GM10847 (cell line): ENCODE results near the gene PPP2R1A.

Experiments used
- POLR2A ChIP-seq: IDR thresholded peaks from 2 replicates; pipeline ENCODE4 v1.6.1; 2011; ENCODE audit not compliant: insufficient read length; ENCODE audit errors: extremely low read depth

Gene PPP2R1A

DNA sequence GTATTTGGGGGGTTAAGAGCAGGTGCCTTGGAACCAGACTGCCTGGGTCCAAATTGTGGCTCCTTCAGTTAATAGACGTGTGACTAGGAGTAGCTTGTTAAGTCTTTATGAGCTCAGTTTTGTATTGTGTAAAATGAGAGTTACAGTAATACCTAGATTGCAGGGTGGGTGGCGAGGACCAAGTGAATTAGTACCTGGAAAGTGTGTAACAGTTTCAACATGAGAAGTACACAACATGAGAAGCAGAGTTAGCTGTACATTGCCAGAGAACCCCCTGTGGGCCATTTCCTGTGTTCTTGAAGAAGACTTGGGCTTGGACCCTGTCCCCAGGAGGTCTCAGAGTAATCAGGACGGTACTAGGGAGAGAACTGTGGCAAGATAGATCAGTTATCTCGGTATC, 36.8 kb downstream of the PPP2R1A start:
- TF ChIP-seq POLR2A, result no peak

DNA sequence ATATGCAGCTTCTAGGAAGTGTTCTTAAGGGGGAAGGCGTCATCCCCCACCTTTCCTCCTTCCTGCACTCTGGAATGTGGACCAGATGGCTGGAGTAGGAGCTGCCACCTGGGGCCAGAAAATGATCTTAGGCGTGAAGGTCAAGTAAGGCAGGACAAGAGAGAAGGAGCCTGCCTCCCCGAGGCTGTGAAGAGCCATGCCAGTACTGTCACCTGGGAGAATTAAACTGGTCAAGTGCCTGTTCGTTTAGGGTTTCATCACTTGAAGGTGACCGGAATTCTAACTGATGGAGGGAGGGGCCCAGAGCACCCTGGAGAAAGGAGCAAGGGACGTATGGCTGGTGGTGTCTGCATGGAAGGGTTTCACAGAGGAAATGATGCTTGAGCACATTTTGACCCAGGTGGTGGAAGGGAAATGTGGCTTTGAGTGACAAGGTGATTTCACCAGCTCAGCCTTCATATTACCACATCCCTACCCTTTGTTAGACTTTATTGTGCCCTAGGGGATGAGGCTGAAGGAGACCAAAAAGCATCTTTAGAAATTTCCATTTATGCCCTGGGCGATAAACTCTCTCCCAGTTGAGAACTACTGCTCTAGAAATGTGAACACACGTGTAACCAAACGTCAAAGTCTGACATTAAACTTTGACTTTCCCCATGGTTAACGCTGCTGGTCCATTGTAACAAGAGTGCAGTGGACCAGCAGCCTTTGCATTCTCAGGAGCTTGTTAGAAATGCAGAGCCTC, 37.5 kb downstream of the PPP2R1A start:
- no peak for TF ChIP-seq POLR2A

DNA sequence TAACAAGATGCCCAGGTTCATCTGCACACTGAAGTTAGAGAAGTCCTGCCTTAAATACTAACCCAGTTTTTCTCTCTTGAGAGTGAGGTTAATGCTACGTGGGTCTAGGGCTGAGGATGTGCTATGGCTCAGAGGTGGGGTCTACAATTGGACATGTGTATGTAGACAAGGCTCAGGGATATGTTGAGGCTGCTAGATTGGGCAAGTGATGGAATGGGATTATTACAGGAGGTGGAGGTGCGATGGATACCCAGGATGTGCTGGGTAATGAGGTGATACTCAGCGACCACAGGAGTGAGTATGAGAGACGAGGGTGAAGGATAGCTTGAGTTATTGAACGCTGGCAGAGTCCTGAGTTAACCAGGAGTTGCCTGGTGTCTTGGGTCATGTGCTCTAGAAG, 38.1 kb downstream of the PPP2R1A start:
- no peak for TF ChIP-seq POLR2A

DNA sequence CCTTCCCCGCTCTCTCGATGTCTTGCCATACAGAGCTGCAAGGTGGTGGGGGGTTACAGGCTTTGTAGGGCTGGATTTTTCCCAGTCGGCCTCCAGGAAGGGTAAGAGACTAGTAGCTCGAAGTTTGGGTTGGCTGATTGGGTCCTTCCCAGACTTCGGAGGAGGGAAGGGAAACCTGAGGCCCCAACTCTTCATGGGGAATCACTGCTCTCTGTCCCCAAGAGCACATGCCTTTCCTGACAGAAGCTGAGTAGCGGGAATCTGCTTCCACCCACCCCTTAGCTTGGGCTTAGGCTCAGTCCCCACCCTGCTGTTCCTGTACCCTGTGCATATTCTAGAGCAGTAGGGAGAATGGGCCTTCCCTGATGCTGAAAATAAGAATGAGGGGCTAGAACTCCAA, 39.7 kb downstream of the PPP2R1A start:
- TF ChIP-seq POLR2A, result no peak

DNA sequence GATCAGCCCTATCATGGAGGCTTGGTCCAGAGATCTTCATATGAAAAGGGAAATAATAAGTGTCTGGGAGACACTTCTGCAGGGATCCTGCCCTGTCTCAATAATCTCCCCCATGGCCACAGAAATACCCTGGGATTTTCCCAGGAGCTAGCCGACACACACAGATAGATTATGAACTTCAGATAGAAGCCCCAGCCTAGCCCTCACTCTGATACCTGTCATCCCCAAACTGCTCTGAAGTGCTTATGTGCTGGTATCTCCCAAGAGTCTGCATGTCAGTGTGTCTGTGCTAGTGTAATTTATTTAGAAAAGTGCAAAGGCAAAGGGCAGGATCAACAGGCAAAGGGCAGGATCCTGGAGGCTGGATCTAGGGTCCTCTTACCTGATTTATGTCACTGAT, 40.8 kb downstream of the PPP2R1A start:
- TF ChIP-seq POLR2A, result no peak

DNA sequence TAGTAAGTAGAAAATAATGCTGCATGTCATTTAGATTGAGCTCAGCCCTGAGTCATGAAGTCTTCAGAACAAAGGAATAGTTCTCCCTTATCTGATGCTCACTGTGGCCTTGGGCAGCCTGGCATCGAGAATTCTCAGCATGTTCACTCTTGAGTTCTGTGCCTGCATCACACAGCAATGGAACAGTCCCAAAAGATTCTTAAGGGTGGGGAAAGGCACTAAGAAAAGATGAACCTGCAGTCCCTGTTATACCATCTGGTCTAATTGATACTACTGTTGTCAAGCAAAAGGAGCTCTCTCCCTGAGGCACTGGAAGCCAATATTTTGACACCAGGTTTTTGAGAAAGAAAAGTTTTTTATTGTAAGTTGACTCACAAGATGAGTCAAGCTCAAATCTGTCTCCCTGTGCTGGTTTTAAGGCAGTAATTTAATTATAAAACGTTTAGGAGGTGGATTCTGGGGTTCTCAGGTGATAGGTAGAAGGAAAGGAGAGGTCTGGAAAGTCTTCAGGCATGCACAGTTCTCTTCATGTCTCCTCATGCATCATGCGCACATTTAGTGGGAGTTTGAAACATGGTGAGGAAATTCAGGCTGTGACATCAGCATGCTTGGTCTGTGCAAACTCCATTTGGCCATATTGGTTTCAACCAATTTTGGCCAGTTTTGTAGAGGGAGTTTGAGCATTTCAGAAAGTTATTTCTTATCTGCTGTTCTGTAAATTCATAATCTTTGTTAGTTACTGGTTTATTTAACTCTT, 41.5 kb downstream of the PPP2R1A start:
- no peak for TF ChIP-seq POLR2A

DNA sequence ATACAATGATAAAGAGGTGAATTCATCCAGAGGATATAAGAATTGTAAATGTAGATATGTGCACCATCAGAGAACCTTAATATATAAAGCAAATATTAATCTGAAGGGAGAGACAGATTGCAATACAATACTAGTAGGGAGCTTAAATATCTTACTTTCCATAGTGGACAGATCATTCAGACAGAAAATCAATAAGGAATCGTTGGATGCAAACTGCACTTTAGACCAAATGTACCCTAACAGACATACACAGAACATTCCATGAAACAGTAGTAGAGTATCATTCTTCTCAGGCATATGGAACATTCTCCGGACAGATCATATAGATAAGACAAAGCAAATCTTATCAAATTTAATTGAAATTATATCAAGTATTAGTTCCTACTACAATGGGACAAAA, 44.6 kb downstream of the PPP2R1A start:
- no peak for TF ChIP-seq POLR2A

DNA sequence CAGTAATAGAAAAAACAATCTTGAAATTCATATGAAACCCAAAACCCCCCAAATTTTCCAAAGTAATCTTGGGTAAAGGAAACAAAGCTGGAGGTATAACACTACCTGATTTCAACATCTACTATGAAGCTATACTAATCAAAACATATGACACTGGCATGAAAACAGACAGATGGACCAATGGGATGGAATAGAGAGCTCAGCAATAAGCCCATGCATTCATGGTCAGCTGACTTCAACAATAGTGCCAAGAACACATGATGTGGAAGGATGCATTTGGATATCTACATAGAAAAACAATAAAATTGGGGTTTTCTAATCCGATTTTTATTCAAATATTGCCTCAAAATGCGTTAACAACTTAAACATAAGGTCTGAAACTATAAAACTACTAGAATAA, 47.3 kb downstream of the PPP2R1A start:
- no peak for TF ChIP-seq POLR2A

DNA sequence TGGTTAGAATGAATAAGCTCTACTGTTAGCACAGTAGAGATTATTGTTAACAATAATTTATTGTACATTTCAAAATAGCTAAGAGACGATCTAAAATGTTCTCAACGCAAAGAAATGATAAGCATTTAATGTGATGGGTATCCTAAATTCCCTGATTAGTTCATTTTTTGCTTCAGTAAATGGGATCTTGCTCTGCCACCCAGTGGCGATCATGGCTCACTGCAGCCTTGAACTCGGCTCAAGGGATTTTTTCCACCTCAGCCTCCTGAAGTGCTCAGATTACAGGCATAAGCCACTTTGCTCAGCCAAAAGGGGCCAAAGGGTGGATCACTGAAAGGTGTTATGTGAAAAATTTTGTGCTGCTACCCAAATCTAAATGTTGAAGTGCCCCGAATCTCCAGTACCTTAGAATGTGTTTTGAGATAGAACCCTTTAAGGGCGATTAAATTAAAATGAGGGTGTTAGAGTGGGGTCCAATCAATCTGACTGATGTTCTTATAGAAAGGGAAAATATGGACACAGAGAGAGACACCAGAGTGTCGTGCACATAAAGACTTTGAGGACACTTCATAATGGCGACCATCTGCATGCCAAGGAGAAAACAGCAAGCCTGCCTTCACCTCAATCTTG, 48.0 kb downstream of the PPP2R1A start:
- TF ChIP-seq POLR2A, result no peak

DNA sequence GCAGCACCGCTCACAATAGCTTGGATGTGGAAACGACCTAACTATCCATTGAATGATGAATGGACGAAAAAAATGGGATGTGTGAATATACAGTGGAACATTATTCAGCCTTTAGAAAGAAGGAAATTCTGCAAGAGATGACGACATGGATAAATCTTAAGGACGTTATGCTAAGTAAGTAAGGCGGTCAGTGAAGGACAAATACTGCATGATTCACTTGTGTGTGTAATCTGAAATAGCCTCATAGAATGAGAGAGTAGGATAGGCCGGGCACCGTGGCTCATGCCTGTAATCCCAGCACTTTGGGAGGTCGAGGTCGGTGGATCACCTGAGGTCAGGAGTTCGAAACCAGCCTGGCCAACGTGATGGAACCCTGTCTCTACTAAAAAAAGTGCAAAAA, 54.2 kb downstream of the PPP2R1A start:
- TF ChIP-seq POLR2A, result no peak

DNA sequence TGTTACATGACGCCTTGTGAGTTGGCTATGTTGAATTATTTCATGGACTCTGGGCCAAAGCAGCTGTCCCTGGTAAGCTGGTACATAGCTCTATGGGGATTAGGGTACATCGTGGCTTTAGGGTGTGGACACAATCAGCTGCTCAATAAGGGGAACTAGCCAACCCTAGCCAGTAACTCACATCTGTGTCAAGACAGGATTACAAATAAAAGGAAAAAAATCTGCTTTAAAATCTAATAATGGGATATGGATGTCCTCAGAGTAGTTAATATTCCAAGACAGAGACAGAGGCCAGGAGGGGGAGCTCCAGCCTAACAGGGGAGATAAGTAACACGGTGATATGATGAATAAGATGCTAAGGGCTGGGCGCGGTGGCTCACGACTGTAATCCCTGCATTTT, 58.4 kb downstream of the PPP2R1A start:
- TF ChIP-seq POLR2A, result no peak

DNA sequence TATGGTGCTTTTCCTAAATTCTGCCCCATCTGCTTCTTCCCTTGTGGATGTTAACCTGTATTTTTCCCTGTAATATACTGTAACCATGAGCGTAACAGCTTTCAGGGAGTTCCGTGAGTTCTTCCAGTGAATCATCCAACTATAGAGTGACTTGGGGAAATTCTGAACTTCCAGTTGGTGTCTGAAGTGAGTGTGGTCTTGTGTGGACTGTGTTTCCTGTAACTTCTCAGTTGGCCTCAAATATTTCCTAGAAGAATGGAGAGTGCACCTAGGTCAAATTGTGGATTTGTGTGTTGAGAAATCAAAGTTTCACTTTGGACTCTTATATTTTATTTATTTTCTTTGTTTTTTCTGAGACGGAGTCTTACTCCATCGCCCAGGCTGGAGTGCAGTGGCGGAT, 68.6 kb downstream of the PPP2R1A start:
- no peak for TF ChIP-seq POLR2A

DNA sequence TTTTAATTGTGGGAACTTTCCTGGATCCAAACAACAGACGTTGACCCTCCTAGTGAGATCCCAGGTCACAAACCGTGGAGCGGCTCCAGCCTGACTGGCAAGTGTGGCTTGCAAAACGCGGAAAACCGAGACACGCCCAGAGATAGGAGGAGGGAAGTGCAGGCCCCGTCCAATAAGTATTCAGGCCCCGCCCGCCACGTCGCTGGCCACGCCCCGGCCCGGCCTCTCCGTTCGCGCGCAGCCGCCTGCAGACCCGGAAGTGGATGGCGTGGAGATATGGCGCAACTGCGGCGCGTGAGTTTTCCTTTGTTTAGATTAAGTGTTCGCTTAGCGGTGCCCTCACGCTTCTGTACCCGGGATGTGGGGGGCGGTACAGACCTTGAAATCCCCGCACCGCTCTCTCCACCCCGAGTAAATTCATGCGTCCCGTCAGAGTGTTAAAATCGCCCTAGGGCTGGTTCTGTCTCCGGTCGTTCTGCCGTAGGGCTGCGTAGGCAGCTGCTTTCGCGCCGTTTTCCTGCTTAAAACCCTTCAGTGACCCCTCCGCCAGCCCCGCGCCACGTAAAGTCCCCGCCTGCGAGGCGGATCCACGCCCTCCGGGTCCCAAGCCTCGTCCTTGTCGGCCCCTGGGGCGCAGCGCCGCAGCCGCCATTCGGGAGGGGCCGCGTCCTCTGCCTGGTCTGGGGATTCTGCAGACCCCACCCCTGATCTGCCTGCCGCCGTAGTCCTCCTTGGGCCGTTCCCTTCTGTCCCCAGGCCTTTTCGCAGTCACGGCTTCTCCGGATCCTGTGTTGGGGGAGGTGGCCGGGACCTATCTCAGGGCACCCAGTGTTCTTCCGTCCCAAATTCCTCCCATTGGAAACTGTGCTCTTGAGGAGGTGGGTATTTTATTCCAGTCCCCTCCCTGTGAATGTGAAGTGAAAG, 79.7 kb downstream of the PPP2R1A start, which contains the start of gene ZNF766:
ZNF766 (plus strand) TSS at position 250 of the 924 bp plus-strand sequence; CDS start at position 277, 27 bp downstream.
- TF ChIP-seq POLR2A, result peak; percentile 83

DNA sequence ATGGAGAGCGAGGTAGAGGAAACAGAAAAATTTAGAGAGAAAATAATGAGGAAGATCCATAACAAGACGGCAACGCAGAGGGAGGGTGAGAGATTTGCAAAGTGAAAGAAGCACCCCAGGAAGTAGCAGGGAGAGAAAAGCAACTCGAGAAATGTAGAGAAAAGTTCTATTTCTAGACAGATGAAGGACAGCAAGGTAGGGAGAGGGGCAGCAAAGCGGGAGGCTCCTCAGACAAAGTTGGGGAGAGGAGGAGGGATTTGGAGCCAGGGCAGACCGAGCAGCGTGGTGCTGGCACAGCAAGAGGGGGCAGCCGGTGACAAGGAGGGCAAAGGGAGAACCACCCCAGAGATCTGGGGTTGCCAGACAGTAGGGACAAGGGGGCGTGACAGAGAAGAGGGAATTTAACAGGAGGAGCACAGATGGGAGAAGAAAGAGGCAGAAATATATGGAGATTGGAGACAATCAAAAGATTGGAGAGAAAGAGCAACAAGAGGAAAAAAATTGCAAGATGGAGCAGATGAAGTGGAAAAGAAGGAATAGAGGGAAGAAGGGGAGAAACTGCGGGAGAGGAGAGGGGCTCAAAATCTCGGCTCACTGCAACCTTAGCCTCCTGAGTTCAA, 80.5 kb downstream of the PPP2R1A start:
- TF ChIP-seq POLR2A, result no peak

DNA sequence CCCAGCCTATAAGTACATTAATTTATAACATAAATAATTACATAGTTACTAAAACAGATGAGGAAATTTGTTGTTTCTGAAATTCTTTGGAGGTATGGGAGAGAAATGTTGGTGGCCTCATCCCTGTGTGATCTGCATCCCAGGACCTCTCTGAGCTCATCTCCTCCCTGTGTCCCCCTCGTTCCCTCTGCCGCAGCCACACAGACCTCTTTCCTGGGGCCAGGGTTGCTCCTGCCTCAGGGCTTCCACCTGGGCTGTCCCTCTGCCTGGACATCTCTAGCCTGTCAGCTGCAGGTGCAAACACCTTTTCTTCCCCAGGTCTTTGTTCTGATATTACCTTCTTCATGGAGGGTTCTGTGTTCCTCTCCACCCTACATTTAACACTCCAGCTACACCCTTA, 83.4 kb downstream of the PPP2R1A start:
- no peak for TF ChIP-seq POLR2A
